GM18505 (cell line): Measurements from ENCODE around the gene MUC12.

ENCODE experiments used
- ATAC-seq: cut with Tn5 transposase; IDR thresholded peaks from one replicate; pipeline ENCODE4 v1.9.1; 2021; ENCODE audit not compliant: unreplicated experiment
- POLR2A ChIP-seq: IDR thresholded peaks from 4 replicates; pipeline ENCODE4 v1.6.1; 2011; ENCODE audit warnings: borderline replicate concordance; ENCODE audit not compliant: insufficient read depth, insufficient read length; ENCODE audit errors: extremely low read depth

The MUC12 gene

DNA sequence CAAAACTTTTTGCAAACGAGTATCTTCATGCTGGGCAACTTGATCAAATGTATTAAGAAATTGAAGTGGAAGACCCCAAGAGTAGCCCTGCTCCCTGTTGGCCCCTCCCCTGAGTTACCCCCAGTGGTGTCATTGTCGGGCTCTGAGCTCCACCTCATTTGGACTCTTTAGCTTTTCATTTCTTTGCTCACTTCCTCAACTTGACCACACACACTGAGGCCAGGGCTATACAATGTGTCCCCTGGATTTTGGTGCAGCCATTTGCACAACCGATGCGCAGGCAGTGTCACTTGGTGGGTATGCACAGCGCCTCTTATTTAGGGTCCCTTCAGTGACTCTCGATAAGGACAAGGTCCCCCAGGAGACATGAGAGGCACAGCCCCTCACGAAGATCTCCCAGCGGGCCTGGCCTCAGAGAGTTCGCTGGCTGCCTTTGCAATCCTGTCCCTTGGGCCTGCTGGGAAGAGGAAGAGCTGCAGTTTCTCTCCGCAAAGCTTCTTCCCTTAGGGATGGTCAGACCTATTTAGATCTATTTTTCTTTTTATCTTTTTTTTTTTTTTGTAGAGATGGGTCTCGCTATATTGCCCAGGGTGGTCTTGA lies 22.5 kb upstream of the MUC12 start:
- no peak for ATAC-seq
- no peak for TF ChIP-seq POLR2A

DNA sequence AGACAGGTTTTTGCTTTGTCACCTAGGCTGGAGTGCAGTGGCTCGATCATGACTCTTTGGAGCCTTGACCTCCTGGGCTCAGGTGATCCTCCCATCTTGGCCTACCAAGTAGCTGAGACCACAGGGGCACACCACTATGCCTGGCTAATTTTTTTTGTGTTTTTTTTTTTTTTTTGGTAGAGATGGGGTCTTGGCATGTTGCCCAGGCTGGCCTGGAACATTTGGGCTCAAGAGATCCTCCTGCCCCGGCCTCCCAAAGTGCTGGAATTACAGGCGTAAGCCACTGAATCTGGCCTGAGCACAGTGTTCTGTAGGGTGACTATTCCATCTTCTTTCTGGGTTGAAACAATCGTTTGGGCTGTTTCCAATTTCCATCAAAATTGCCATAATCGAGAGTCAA lies 21.6 kb upstream of the MUC12 start:
- no peak for TF ChIP-seq POLR2A
- no peak for ATAC-seq

DNA sequence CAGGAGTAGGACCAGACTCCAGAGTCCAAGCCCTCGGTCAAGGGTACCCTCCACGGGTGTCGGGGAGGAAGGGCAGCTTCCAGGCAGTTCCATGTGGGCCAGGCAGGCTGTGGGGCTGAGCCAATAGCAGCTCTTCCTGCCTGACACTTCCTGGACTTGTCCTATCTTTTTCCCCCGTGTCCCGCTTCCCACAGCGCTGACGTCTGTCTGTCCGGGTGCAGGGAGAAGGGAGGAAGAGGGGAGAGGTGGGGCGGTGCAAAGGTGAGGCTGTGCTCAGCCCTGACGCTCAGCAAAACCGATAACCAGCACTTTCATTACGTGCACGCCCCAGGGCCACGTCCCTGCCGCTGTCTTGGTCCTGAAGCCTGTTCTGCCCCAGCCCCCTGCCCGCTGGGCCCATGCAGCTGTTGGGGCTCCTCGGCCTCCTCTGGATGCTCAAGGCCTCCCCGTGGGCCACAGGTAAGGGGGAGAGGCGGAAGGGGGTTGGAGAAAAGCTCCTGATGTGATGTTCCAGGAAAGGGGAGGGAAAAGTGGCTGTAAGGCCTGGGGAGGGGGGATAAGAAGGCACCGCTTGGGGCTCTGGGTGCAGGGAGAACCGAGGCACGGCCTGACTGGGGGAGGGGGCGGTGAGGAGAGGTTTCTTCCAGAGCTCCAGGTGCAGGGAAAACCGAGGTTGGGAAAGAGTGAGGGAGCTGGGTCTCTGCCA lies 20.0 kb upstream of the MUC12 start, which contains the start of gene MUC3A:
MUC3A (plus strand) TSS at position 308 of the 706 bp plus-strand sequence; CDS start at position 399, 91 bp downstream.
- TF ChIP-seq POLR2A: no peak
- ATAC-seq: no peak

DNA sequence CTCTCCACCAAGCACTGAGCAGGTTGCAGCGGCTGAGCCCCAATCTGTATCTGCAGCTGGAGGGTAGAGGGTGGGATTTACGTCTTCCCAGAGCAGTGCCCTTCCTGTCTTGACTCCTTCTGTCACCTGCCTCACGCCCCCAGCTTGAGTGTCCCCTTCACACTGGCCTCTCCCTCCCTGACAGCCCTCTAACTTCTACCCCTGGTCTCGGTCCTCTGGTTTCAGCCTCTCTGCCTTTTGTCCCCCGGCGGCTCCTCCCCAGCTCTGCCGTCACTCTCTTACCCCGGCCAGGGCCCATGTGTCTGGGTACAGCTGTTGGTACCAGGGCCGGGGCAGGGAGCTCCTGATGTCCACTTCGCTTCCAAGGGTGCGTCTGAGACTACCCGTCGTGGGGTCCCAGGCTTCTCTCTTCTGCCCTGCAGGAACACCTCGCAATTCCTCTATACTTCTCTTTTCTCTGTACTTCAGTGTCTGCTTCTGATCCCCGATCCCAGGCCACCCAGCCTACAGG lies 19.4 kb upstream of the MUC12 start:
- TF ChIP-seq POLR2A: no peak
- no peak for ATAC-seq

DNA sequence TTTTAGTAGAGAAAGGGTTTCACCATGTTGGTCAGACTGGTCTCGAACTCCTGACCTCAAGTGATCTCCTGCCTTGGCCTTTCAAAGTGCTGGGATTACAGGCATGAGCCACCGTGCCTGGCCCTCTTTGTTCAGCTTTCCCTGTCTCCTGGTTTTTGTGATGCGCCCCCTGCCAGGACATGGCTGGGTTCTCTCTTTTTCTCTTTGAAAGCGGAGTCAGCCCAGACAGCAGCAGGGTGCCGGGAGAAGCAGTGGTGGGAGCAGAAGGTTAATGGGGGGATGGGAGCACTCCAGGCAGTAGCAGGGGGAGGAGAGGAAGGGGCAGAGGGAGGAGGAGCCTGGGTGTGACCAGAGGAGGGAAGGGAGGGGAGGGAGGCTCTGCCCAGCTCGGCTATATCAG lies 18.2 kb upstream of the MUC12 start:
- TF ChIP-seq POLR2A: no peak
- no peak for ATAC-seq

DNA sequence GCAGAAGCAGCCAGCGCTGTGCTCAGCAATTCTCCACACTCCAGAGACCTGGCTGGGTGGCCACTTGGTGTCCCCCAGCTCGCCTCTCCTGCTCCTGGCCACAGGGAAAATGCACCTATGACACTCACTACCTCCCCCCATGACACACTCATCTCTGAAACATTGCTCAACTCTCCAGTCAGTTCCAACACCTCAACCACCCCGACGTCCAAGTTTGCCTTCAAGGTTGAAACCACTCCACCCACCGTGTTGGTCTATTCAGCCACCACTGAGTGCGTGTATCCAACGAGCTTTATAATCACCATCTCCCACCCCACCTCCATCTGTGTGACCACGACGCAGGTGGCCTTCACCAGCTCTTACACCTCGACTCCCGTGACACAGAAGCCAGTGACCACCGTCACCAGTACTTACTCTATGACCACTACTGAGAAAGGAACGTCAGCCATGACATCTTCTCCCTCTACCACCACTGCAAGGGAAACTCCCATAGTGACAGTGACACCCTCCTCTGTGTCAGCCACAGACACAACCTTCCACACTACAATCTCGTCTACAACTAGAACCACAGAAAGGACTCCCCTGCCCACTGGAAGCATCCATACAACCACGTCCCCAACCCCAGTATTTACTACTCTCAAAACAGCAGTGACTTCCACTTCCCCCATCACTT lies 17.3 kb upstream of the MUC12 start:
- TF ChIP-seq POLR2A: no peak
- no peak for ATAC-seq

DNA sequence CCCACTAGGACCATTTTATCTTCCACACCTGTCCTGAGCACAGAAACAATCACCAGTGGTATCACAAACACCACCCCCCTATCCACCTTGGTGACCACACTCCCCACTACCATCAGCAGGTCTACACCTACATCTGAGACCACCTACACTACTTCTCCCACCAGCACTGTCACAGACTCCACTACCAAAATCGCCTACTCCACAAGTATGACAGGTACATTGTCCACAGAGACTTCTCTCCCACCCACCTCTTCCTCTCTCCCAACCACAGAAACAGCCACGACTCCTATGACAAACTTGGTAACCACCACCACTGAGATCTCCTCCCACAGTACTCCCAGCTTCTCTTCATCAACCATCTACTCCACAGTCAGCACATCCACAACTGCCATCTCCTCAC lies 16.7 kb upstream of the MUC12 start:
- no peak for TF ChIP-seq POLR2A
- ATAC-seq: no peak

DNA sequence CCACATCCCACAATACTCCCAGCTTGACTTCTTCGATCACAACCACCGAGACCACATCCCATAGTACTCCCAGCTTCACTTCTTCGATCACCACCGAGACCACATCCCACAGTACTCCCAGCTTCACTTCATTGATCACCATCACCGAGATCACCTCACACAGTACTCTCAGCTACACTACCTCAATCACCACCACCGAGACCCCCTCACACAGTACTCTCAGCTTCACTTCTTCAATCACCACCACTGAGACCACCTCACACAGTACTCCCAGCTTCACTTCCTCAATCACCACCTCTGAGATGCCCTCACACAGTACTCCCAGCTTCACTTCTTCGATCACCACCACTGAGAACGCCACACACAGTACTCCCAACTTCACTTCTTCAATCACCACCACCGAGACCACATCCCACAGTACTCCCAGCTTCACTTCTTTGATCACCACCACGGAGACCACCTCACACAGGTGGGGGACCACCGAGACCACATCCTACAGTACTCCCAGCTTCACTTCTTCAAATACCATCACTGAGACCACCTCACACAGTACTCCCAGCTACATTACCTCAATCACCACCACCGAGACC lies 11.4 kb upstream of the MUC12 start:
- ATAC-seq: no peak
- no peak for TF ChIP-seq POLR2A

DNA sequence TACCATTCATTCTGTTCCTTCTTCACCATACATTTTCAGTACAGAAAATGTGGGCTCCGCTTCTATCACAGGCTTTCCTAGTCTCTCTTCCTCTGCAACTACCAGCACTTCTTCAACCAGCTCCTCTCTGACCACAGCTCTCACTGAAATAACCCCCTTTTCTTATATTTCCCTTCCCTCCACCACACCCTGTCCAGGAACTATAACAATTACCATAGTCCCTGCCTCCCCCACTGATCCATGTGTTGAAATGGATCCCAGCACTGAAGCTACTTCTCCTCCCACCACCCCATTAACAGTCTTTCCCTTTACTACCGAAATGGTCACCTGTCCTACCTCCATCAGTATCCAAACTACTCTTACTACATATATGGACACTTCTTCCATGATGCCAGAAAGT lies 9.5 kb upstream of the MUC12 start:
- no peak for TF ChIP-seq POLR2A
- no peak for ATAC-seq

DNA sequence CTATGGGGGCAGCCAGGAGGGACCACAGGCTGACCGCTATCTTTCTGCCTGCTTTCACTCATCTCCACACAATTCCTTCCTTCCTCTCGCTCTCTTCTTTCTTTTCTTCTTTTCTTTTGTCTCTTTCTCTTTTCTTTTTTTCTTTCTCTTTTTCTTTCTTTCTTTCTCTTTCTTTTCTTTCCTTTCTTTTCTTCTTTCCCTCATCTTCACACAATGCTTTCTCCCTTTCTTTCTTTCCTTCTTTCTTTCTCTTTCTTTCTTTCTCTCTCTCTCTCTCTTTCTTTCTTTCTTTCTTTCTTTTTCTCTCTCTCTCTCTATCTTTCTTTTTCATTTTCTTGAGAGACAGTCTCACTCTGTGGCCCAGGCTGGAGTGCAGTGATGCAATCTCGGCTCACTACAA lies 6.8 kb upstream of the MUC12 start:
- TF ChIP-seq POLR2A: no peak
- ATAC-seq: no peak

DNA sequence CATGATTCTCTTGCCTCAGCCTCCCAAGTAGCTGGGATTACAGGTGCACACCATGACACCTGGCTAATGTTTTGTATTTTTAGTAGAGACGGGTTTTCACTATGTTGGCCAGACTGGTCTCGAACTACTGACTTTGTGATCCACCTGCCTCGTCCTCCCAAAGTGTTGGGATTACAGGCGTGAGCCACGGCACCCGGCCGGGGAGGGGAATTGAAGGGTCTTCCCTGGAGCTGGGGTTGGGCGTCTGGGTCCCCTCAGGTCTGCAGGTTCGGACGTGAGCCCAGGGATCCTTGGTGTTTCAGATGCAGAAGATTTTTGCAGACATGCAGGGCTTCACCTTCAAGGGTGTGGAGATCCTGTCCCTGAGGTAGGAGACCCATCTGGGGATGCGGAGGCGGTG lies 6.0 kb upstream of the MUC12 start:
- TF ChIP-seq POLR2A: no peak
- no peak for ATAC-seq

DNA sequence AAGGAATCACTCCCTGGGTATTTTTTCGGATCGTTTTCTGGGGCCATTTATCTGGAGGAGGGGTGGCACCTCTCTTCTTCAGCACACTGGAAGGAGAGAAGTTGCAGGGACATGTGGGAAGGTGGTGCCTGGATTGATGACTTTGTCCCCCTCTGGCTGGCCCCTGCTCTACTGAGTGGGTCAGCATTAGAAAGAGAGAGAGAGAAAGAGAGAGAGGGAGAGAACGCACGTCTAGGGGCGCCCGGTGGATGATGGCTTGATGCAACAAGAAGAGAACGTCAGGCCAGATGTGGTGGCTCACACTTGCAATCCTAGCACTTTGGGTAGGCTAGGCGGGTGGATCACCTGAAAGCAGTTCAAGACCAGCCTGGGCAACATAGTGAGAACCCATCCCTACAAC lies 5.5 kb upstream of the MUC12 start:
- TF ChIP-seq POLR2A: no peak
- no peak for ATAC-seq

DNA sequence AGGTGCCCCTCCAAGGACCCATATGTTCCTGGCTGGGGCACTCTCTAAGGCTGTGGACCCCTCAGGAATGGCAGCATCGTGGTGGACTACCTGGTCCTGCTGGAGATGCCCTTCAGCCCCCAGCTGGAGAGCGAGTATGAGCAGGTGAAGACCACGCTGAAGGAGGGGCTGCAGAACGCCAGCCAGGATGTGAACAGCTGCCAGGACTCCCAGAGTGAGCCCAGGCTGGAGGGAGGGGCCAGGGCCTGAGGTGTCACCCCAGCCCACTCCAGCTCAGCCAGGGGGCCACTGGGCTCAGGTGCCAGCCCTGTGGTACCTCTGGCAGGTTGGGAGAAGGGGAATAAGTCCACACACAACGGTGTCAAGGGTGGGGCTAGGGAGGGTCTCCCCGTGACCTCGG lies 4.7 kb upstream of the MUC12 start:
- no peak for ATAC-seq
- TF ChIP-seq POLR2A: no peak
